ENCODE data around the gene MYO1D. TPM values are rescaled to one million over a fixed set of nuclear protein-coding genes. Genes with fewer than 3 reads are reported as not detected.

MYO1D gene
- total and polyA plus RNA-seq, 2 experiments from 2014 or later = 34.3 to 43.7 TPM

GRCh38 chr17:32514606-32515005 is 362.3 kb downstream of the MYO1D start:
- Histone ChIP-seq H3K4me3 (no peak overlapping the region), H3K36me3 (no peaks in the 10 kb centered on the region), H3K27ac (no peak overlapping the region), H3K27me3 (no peaks in the 10 kb centered on the region), H3K4me1 (ENCODE audit: low read depth) (peaks cover 26% of the 10 kb centered on the region), H3K9me3 (ENCODE audit: low read depth) (no peaks in the 10 kb centered on the region)
- DNase-seq (ENCODE audit: low read depth in 1 of 2, low spot score in 1 of 2) = no peak
- TF ChIP-seq CTCF (IDR thresholded peaks at IDR 0.05; ENCODE audit: low read depth, low read length) = no peak

- H3K36me3 ChIP-seq = no peaks in the 10 kb centered on the region
- H3K27ac ChIP-seq = no peak overlapping the region
- no peaks in the 10 kb centered on the region for H3K9me3 ChIP-seq (ENCODE audit: low read depth)
- no peak for DNase-seq (ENCODE audit: low read depth in 1 of 2, low spot score in 1 of 2)
- no peak overlapping the region for H3K4me3 ChIP-seq
- no peak for TF ChIP-seq CTCF (IDR thresholded peaks at IDR 0.05; ENCODE audit: low read depth, low read length)
- H3K4me1 ChIP-seq (ENCODE audit: low read depth) = peaks cover 20% of the 10 kb centered on the region
- H3K27me3 ChIP-seq = no peaks in the 10 kb centered on the region
Observed at GRCh38 chr17:32513579-32513978, 363.3 kb downstream of the MYO1D start.

GRCh38 chr17:32512328-32512727 is 364.6 kb downstream of the MYO1D start:
- H3K9me3 ChIP-seq (ENCODE audit: low read depth) = no peaks in the 10 kb centered on the region
- H3K4me3 ChIP-seq = no peak overlapping the region
- H3K27ac ChIP-seq = no peak overlapping the region
- H3K36me3 ChIP-seq = no peaks in the 10 kb centered on the region
- no peak for TF ChIP-seq CTCF (IDR thresholded peaks at IDR 0.05; ENCODE audit: low read depth, low read length)
- no peak for DNase-seq (ENCODE audit: low read depth in 1 of 2, low spot score in 1 of 2)
- no peaks in the 10 kb centered on the region for H3K27me3 ChIP-seq
- H3K4me1 ChIP-seq (ENCODE audit: low read depth) = peaks cover 20% of the 10 kb centered on the region

GRCh38 chr17:32510466-32510865 is 366.5 kb downstream of the MYO1D start:
- Histone ChIP-seq H3K36me3 (no peaks in the 10 kb centered on the region), H3K27ac (no peak overlapping the region), H3K4me1 (ENCODE audit: low read depth) (peaks cover 3% of the 10 kb centered on the region), H3K27me3 (no peaks in the 10 kb centered on the region), H3K4me3 (no peak overlapping the region), H3K9me3 (ENCODE audit: low read depth) (no peaks in the 10 kb centered on the region)
- DNase-seq (ENCODE audit: low read depth in 1 of 2, low spot score in 1 of 2) = no peak
- no peak for TF ChIP-seq CTCF (IDR thresholded peaks at IDR 0.05; ENCODE audit: low read depth, low read length)

- no peaks in the 10 kb centered on the region for H3K9me3 ChIP-seq (ENCODE audit: low read depth)
- H3K4me3 ChIP-seq = no peak overlapping the region
- peaks cover 5% of the 10 kb centered on the region for H3K4me1 ChIP-seq (ENCODE audit: low read depth)
- no peaks in the 10 kb centered on the region for H3K27me3 ChIP-seq
- no peaks in the 10 kb centered on the region for H3K36me3 ChIP-seq
- H3K27ac ChIP-seq = no peak overlapping the region
- no peak for TF ChIP-seq CTCF (IDR thresholded peaks at IDR 0.05; ENCODE audit: low read depth, low read length)
- DNase-seq (ENCODE audit: low read depth in 1 of 2, low spot score in 1 of 2) = no peak
Observed at GRCh38 chr17:32508926-32509325, 368.0 kb downstream of the MYO1D start.
